Astrocyte (in vitro differentiated cells and primary cell): ENCODE data around the gene MYL3.

Source experiments
- EZH2 ChIP-seq: IDR thresholded peaks from 2 replicates; pipeline ENCODE4 v1.6.1; 2012; ENCODE audit warnings: mild to moderate bottlenecking, low read length, inconsistent platforms; ENCODE audit not compliant: insufficient read depth
- TF ChIP-seq, protein P1 (sequence below): IDR thresholded peaks from 2 replicates; pipeline ENCODE4 v1.5.1; 2011; ENCODE audit warnings: low read depth, mild to moderate bottlenecking, inconsistent platforms, low read length, moderate library complexity; ENCODE audit not compliant: insufficient read depth

DNA sequence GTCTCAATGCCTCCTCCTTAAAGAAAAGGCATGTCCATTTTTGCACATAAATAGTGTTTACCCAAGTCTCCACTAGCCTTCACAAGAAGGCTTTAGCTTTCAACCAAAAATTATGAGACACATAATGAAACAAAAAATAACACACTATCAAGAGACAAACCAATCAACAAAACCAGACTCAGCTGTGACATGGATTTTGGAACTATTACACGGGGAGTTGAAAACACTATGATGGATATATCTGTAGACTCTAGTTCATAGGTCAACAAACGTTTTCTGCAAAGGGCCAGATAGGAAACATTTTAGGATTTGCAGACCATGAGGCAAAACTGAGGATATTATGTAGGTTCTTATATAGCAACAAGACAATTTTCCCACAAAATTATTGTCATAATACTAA is 24.9 kb downstream of the MYL3 start:
- TF ChIP-seq, protein P1, sequence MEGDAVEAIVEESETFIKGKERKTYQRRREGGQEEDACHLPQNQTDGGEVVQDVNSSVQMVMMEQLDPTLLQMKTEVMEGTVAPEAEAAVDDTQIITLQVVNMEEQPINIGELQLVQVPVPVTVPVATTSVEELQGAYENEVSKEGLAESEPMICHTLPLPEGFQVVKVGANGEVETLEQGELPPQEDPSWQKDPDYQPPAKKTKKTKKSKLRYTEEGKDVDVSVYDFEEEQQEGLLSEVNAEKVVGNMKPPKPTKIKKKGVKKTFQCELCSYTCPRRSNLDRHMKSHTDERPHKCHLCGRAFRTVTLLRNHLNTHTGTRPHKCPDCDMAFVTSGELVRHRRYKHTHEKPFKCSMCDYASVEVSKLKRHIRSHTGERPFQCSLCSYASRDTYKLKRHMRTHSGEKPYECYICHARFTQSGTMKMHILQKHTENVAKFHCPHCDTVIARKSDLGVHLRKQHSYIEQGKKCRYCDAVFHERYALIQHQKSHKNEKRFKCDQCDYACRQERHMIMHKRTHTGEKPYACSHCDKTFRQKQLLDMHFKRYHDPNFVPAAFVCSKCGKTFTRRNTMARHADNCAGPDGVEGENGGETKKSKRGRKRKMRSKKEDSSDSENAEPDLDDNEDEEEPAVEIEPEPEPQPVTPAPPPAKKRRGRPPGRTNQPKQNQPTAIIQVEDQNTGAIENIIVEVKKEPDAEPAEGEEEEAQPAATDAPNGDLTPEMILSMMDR = no peak
- no peak for TF ChIP-seq EZH2
